HG03469 (cell line): ENCODE data around the gene SREK1.

Source experiments
- ATAC-seq: cut with Tn5 transposase; IDR thresholded peaks from one replicate; pipeline ENCODE4 v1.9.1; 2021; ENCODE audit warnings: mild to moderate bottlenecking, moderate library complexity, moderate number of reproducible peaks; ENCODE audit not compliant: unreplicated experiment

The SREK1 gene

GRCh38 chr5:66161356-66161755 lies 17.3 kb downstream of the SREK1 start:
- ATAC-seq: no peak

- no peak for ATAC-seq
Observed at GRCh38 chr5:66164044-66164790, 20.1 kb downstream of the SREK1 start.

- no peak for ATAC-seq
Observed at GRCh38 chr5:66168226-66168625, 24.1 kb downstream of the SREK1 start.

GRCh38 chr5:66169534-66169933 lies 25.4 kb downstream of the SREK1 start:
- peak; percentile 49 for ATAC-seq

- no peak for ATAC-seq
Observed at GRCh38 chr5:66170195-66170919, 26.3 kb downstream of the SREK1 start.

- no peak for ATAC-seq
Observed at GRCh38 chr5:66171349-66172344, 27.5 kb downstream of the SREK1 start.

- no peak for ATAC-seq
Observed at GRCh38 chr5:66174338-66174737, 30.2 kb downstream of the SREK1 start.

- ATAC-seq: no peak
Observed at GRCh38 chr5:66178799-66179198, 34.7 kb downstream of the SREK1 start.

GRCh38 chr5:66179297-66180051 lies 35.4 kb downstream of the SREK1 start:
- no peak for ATAC-seq

- no peak for ATAC-seq
Observed at GRCh38 chr5:66180282-66181155, 36.4 kb downstream of the SREK1 start.

- ATAC-seq: no peak
Observed at GRCh38 chr5:66186108-66186507, 42.0 kb downstream of the SREK1 start.

GRCh38 chr5:66193419-66193818 lies 49.3 kb downstream of the SREK1 start:
- ATAC-seq: no peak

- ATAC-seq: no peak
Observed at GRCh38 chr5:66197764-66198405, 53.8 kb downstream of the SREK1 start.

GRCh38 chr5:66198837-66199236 lies 54.7 kb downstream of the SREK1 start:
- no peak for ATAC-seq

GRCh38 chr5:66203531-66203930 lies 59.4 kb downstream of the SREK1 start:
- no peak for ATAC-seq

- no peak for ATAC-seq
Observed at GRCh38 chr5:66206465-66206864, 62.4 kb downstream of the SREK1 start.

- ATAC-seq: no peak
Observed at GRCh38 chr5:66207800-66208561, 63.9 kb downstream of the SREK1 start.

GRCh38 chr5:66209350-66209749 lies 65.2 kb downstream of the SREK1 start:
- no peak for ATAC-seq
